H1 (cell line): ENCODE results near the gene RBM34. TPM values are rescaled to one million over a fixed set of nuclear protein-coding genes. Genes with fewer than 3 reads are reported as not detected.

Source experiments
- CTCF ChIA-PET: fragments of 300-600 bp; sonication (Branson Sonifier 250); formaldehyde crosslinking; loops from one replicate; lab custom pipeline; 2021; ENCODE audit not compliant: partially characterized antibody; lab: Charles Lee
- POLR2A ChIA-PET: fragments of 300-600 bp; sonication (Branson Sonifier 250); formaldehyde crosslinking; loops from one replicate; lab custom pipeline; 2021; ENCODE audit warnings: inconsistent platforms; ENCODE audit not compliant: partially characterized antibody; lab: Charles Lee
- DNase-seq, 2 experiments: peaks; one replicate each; pipeline versions ENCODE4 v3.0.0 to v3.0.0-alpha.2; 2010 to 2022; ENCODE audit warnings: low spot score in 2 of 2, low read depth in 1 of 2, mixed read lengths in 1 of 2
- FAIRE-seq: peaks from 2 replicates; lab custom pipeline; 2011; peaks lifted over from hg19 to GRCh38; lab: Jason Lieb, UNC
- H2AFZ ChIP-seq: 2 replicates; pipeline ENCODE4 v1.8.1; 2012; ENCODE audit warnings: low read length, inconsistent platforms
- H2AK5ac ChIP-seq: 2 replicates; pipeline ENCODE4 v1.6.1; 2013; ENCODE audit warnings: low read depth, low read length
- H2BK120ac ChIP-seq: replicated peaks from 2 replicates; pipeline ENCODE3; 2013; ENCODE audit warnings: low read depth, low read length, inconsistent platforms
- H2BK12ac ChIP-seq: 2 replicates; pipeline ENCODE4 v1.6.1; 2013; ENCODE audit warnings: low read depth, low read length
- H2BK15ac ChIP-seq: 2 replicates; pipeline ENCODE4 v1.6.1; 2013; ENCODE audit warnings: low read length
- H2BK20ac ChIP-seq: 2 replicates; pipeline ENCODE4 v1.6.1; 2013; ENCODE audit warnings: low read length
- H2BK5ac ChIP-seq: 2 replicates; pipeline ENCODE4 v1.6.1; 2013; ENCODE audit warnings: low read depth, low read length
- H3K14ac ChIP-seq: 2 replicates; pipeline ENCODE4 v1.6.1; 2013; ENCODE audit warnings: inconsistent platforms; ENCODE audit not compliant: insufficient read length
- H3K18ac ChIP-seq: 2 replicates; pipeline ENCODE4 v1.6.1; 2013; ENCODE audit warnings: low read length; ENCODE audit errors: extremely low read depth
- H3K23ac ChIP-seq: 2 replicates; pipeline ENCODE4 v1.6.1; 2013; ENCODE audit warnings: inconsistent platforms; ENCODE audit not compliant: insufficient read length
- H3K23me2 ChIP-seq: 2 replicates; pipeline ENCODE4 v1.6.1; 2013; ENCODE audit warnings: low read depth, low read length
- H3K27ac ChIP-seq: 2 replicates; pipeline ENCODE4 v1.6.1; 2011; ENCODE audit warnings: low read depth, low read length, inconsistent platforms
- H3K27me3 ChIP-seq, 4 experiments: replicated peaks in 1 of 4; 1 replicate in 1 of 4; 2 replicates in 3 of 4; pipeline versions ENCODE4 v1.6.1 to v1.8.1; 2011 to 2013; ENCODE audit warnings: low read length in 3 of 4, mild to moderate bottlenecking in 3 of 4, inconsistent platforms in 2 of 4, mixed read lengths in 2 of 4, moderate library complexity in 1 of 4; ENCODE audit not compliant: control insufficient read depth in 3 of 4, insufficient read depth in 3 of 4; ENCODE audit errors: extremely low read depth in 1 of 4
- H3K36me3 ChIP-seq, 4 experiments: 2 replicates each; pipeline versions ENCODE4 v1.6.1 to v1.8.1; 2011 to 2013; ENCODE audit warnings: mild to moderate bottlenecking in 4 of 4, low read length in 3 of 4, moderate library complexity in 2 of 4, control low read depth in 1 of 4, inconsistent platforms in 1 of 4; ENCODE audit not compliant: insufficient read depth in 4 of 4, control insufficient read depth in 2 of 4
- H3K4ac ChIP-seq: replicated peaks from 2 replicates; pipeline ENCODE3; 2013; ENCODE audit warnings: low read length, low read depth, mixed read lengths, inconsistent platforms; ENCODE audit not compliant: insufficient read length
- H3K4me1 ChIP-seq, 4 experiments: replicated peaks in 1 of 4; 1 replicate in 1 of 4; 2 replicates in 3 of 4; pipeline versions ENCODE4 v1.6.1 to v1.8.1; 2011 to 2013; ENCODE audit warnings: low read length in 3 of 4, inconsistent platforms in 2 of 4, mixed read lengths in 1 of 4; ENCODE audit not compliant: insufficient read depth in 4 of 4, control insufficient read depth in 3 of 4
- H3K4me2 ChIP-seq, 2 experiments: 2 replicates each; pipeline versions ENCODE4 v1.6.1 to v1.8.1; 2011 to 2013; ENCODE audit warnings: low read depth in 2 of 2, low read length in 2 of 2, control low read depth in 1 of 2, inconsistent platforms in 1 of 2, mild to moderate bottlenecking in 1 of 2; ENCODE audit not compliant: insufficient read depth in 1 of 2
- H3K4me3 ChIP-seq, 4 experiments: fragments of 200-600, 300-600 bp in 1 of 4; sonication (generic), shearing (Covaris generic), sonication (Bioruptor Twin) in 1 of 4; 2 replicates each; pipeline versions ENCODE4 v1.5.1 to v1.8.1; 2011 to 2016; ENCODE audit warnings: low read length in 4 of 4, low read depth in 3 of 4, control low read depth in 2 of 4, inconsistent platforms in 2 of 4, mild to moderate bottlenecking in 2 of 4, mixed read lengths in 1 of 4, moderate library complexity in 1 of 4; ENCODE audit not compliant: insufficient read depth in 2 of 4; ENCODE audit errors: extremely low read depth in 1 of 4
- H3K56ac ChIP-seq: replicated peaks from 2 replicates; pipeline ENCODE3; 2013; ENCODE audit warnings: low read depth, mild to moderate bottlenecking, mixed read lengths, low read length, inconsistent platforms; ENCODE audit not compliant: insufficient read length
- H3K79me1 ChIP-seq: 2 replicates; pipeline ENCODE4 v1.6.1; 2013; ENCODE audit warnings: low read depth, low read length, control low read depth
- H3K79me2 ChIP-seq, 2 experiments: 2 replicates each; pipeline versions ENCODE4 v1.6.1 to v1.8.1; 2012 to 2013; ENCODE audit warnings: low read length in 2 of 2, mild to moderate bottlenecking in 2 of 2, inconsistent platforms in 1 of 2; ENCODE audit not compliant: insufficient read depth in 2 of 2, control insufficient read depth in 1 of 2
- H3K9ac ChIP-seq, 4 experiments: replicated peaks in 1 of 4; 1 replicate in 1 of 4; 2 replicates in 3 of 4; pipeline versions ENCODE4 v1.6.1 to v1.8.1; 2011 to 2013; ENCODE audit warnings: low read depth in 3 of 4, low read length in 3 of 4, control low read depth in 2 of 4, mild to moderate bottlenecking in 2 of 4, moderate library complexity in 2 of 4, inconsistent platforms in 1 of 4; ENCODE audit errors: extremely low read depth in 1 of 4
- H3K9me3 ChIP-seq, 2 experiments: 2 replicates each; pipeline versions ENCODE4 v1.6.1 to v1.8.1; 2012 to 2013; ENCODE audit warnings: mild to moderate bottlenecking in 2 of 2, moderate library complexity in 2 of 2, control low read depth in 1 of 2, inconsistent platforms in 1 of 2, low read depth in 1 of 2, low read length in 1 of 2, mixed read lengths in 1 of 2; ENCODE audit not compliant: insufficient read depth in 2 of 2
- H4K20me1 ChIP-seq, 2 experiments: replicated peaks in 1 of 2; 2 replicates each; pipeline versions ENCODE3 to v1.8.1; 2011 to 2013; ENCODE audit warnings: inconsistent platforms in 2 of 2, low read length in 2 of 2, mild to moderate bottlenecking in 1 of 2; ENCODE audit not compliant: insufficient read depth in 2 of 2, control insufficient read depth in 1 of 2
- H4K5ac ChIP-seq: 2 replicates; pipeline ENCODE4 v1.6.1; 2013; ENCODE audit warnings: low read length, low read depth, mixed read lengths, inconsistent platforms; ENCODE audit not compliant: insufficient read length
- H4K8ac ChIP-seq: 2 replicates; pipeline ENCODE4 v1.8.0; 2013; ENCODE audit warnings: mild to moderate bottlenecking, moderate library complexity, low read length, inconsistent platforms; ENCODE audit not compliant: insufficient read depth; ENCODE audit errors: extremely low read depth
- H4K91ac ChIP-seq: replicated peaks from 2 replicates; pipeline ENCODE3; 2013; ENCODE audit warnings: low read length, mixed read lengths, inconsistent platforms; ENCODE audit not compliant: insufficient read length
- ATF3 ChIP-seq: IDR thresholded peaks from 2 replicates; pipeline ENCODE4 v1.6.1; 2011; ENCODE audit warnings: low read depth, mild to moderate bottlenecking, low read length; ENCODE audit not compliant: insufficient read depth
- CBX5 ChIP-seq: fragments of 300-800, 300-1000 bp; sonication (generic); IDR thresholded peaks from 2 replicates; pipeline ENCODE4 v1.7.1; 2016; ENCODE audit warnings: antibody characterized with exemption, low read length, low read depth
- CEBPB ChIP-seq: IDR thresholded peaks from 2 replicates; pipeline ENCODE4 v1.6.1; 2012; ENCODE audit warnings: low read depth, low read length
- EGR1 ChIP-seq: IDR thresholded peaks from 2 replicates; pipeline ENCODE4 v1.6.1; 2011; ENCODE audit warnings: low read depth, low read length, borderline replicate concordance
- KDM4A ChIP-seq: IDR thresholded peaks from one replicate; pipeline ENCODE4 v1.7.1; 2012; ENCODE audit warnings: low read depth, mild to moderate bottlenecking, moderate library complexity, low read length, inconsistent platforms; ENCODE audit not compliant: severe bottlenecking
- TAF1 ChIP-seq: IDR thresholded peaks from 2 replicates; pipeline ENCODE4 v1.6.1; 2011; ENCODE audit warnings: mild to moderate bottlenecking, low read depth, low read length
- polyA plus RNA-seq, 7 experiments: library from polyadenylated mRNA; depleted of rRNA in 3 of 7; stranded (reverse) in 5 of 7; unstranded in 2 of 7; fragments of >200 nt in 5 of 7; fragments of 200-250 nt in 2 of 7; gene quantifications; 1 replicate in 5 of 7; 2 replicates in 1 of 7; 4 replicates in 1 of 7; pipeline versions ENCODE4 v1.2.1 to v1.2.3, GENCODE V29; 2011 to 2013; ENCODE audit warnings: missing spikeins in 2 of 7, mixed read lengths in 2 of 7
- total RNA-seq: library from RNA; stranded (reverse); fragmentation: NEBNext Ultra II Directional; extraction: Animal tissue kit (Norgen Biotek cat#: 25700); gene quantifications from 2 replicates; pipeline ENCODE4 v1.2.1, GENCODE V29; 2021

RBM34 gene
- total and polyA plus RNA-seq, 2 of the 8 experiments (the other 6 are each of a cell fraction or from before 2014, with no cell fraction given) = 18.8 to 108 TPM

DNA sequence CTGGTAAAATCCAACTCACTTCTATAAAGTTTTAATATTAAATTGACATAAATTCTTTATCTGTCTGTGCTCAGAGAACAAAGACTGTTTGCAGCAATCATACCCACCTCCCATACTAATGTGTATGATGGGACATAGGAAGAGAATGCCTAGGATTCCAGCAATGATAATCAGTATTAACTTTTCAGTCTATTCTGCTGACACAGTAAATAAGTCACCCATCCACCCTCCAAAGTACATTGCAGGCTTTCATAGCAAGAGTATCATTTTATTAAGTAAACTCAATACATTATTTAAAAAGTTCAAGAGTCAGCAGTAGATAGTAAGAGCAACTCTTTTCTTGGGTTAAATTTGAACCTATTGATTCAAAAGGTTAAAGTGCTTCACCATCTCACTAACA is 8.8 kb downstream of the RBM34 start:
- Histone ChIP-seq H3K4ac (no peak overlapping the region), H2BK20ac (no peak overlapping the region), H2AK5ac (no peak overlapping the region), H2BK15ac (no peak overlapping the region), H4K5ac (no peak overlapping the region), H3K27ac (no peak overlapping the region), H3K18ac (no peak overlapping the region), H4K91ac (no peak overlapping the region), H3K23me2 (no peaks in the 10 kb centered on the region), H3K4me3 (no peak overlapping the region), H3K79me2 (peaks cover 0 to 10% of the 10 kb centered on the region in 2 experiments; a peak in 2 of 4 replicates), H3K56ac (no peak overlapping the region), H3K79me1 (no peaks in the 10 kb centered on the region; the same call in 1 of the 2 replicates), H2BK5ac (no peak overlapping the region), H2AFZ (no peak overlapping the region), H3K23ac (no peak overlapping the region), H3K36me3 (peaks cover 21 to 80% (median 61%) of the 10 kb centered on the region in 4 experiments), H3K14ac (no peak overlapping the region), H3K4me2 (no peak overlapping the region), H3K4me1 (no peaks in the 10 kb centered on the region), H2BK12ac (no peak overlapping the region), H4K20me1 (peaks cover 4 to 5% of the 10 kb centered on the region in 2 experiments), H4K8ac (no peak overlapping the region), H3K27me3 (no peaks in the 10 kb centered on the region), H3K9ac (no peak overlapping the region), H2BK120ac (no peak overlapping the region), H3K9me3 (no peaks in the 10 kb centered on the region)
- FAIRE-seq (no peak), DNase-seq (no peak)
- POLR2A ChIA-PET = interaction anchor here (0.6 to 2.2 kb wide), 5 partner anchors 9 to 256 kb away, joined by 3 to 10 read pairs (median 3); partner anchors contain the start of gene TOMM20
- CTCF ChIA-PET = interaction anchor here (0.6 to 1.1 kb wide), 5 partner anchors 13 to 658 kb away, joined by 3 to 4 read pairs (median 3); no protein-coding TSS in a partner anchor
- no peak for TF ChIP-seq EGR1
- TF ChIP-seq CEBPB = no peak
- no peak for TF ChIP-seq CBX5
- no peak for TF ChIP-seq TAF1
- TF ChIP-seq ATF3 = no peak
- no peak for TF ChIP-seq KDM4A
